WTC11 (cell line): ENCODE measurements around the gene NKG7. TPM values are rescaled to one million over a fixed set of nuclear protein-coding genes. Genes with fewer than 3 reads are reported as not detected.

Experiments
- ATAC-seq: fragments of 200-7000 bp; cut with Tn5 transposase; 2 replicates; pipeline ENCODE4 v1.10.0; 2021; ENCODE audit warnings: mild to moderate bottlenecking, moderate library complexity
- CTCF ChIA-PET: fragments of 300-600 bp; sonication (Branson Sonifier 250); formaldehyde crosslinking; loops from one replicate; lab custom pipeline; 2021; ENCODE audit warnings: antibody characterized with exemption; lab: Charles Lee
- POLR2A ChIA-PET: fragments of 350-600 bp; sonication (Branson Sonifier 250); formaldehyde crosslinking; loops from one replicate; lab custom pipeline; 2021; ENCODE audit warnings: antibody characterized with exemption; lab: Charles Lee
- DNase-seq: peaks from one replicate; pipeline ENCODE4 v3.0.0; 2021; ENCODE audit warnings: low spot score
- H3K27ac Mint-ChIP-seq: 2 replicates; pipeline ENCODE4 v1.8.0; 2021; ENCODE audit warnings: mixed read lengths
- H3K27me3 Mint-ChIP-seq: 2 replicates; pipeline ENCODE4 v1.8.0; 2021; ENCODE audit warnings: low read depth, mild to moderate bottlenecking, moderate library complexity, mixed read lengths
- H3K36me3 Mint-ChIP-seq: 2 replicates; pipeline ENCODE4 v1.8.0; 2021; ENCODE audit warnings: mixed read lengths
- H3K4me1 Mint-ChIP-seq: 2 replicates; pipeline ENCODE4 v1.8.0; 2022; ENCODE audit warnings: mixed read lengths
- H3K4me3 Mint-ChIP-seq: 2 replicates; pipeline ENCODE4 v1.8.0; 2021; ENCODE audit warnings: mild to moderate bottlenecking, moderate library complexity, mixed read lengths
- H3K9me3 Mint-ChIP-seq: 2 replicates; pipeline ENCODE4 v1.8.0; 2021; ENCODE audit warnings: mixed read lengths
- ARID4B ChIP-seq: sonication (generic); formaldehyde crosslinking; IDR thresholded peaks from 2 replicates; pipeline ENCODE4 v1.8.0; 2023; ENCODE audit warnings: missing genetic modification reagents, mild to moderate bottlenecking, borderline replicate concordance
- ATF6 ChIP-seq: sonication (generic); formaldehyde crosslinking; IDR thresholded peaks from 2 replicates; pipeline ENCODE4 v1.8.1; 2023; ENCODE audit warnings: mild to moderate bottlenecking, missing genetic modification reagents
- CREM ChIP-seq: sonication (generic); formaldehyde crosslinking; IDR thresholded peaks from 2 replicates; pipeline ENCODE4 v1.8.1; 2022; ENCODE audit warnings: mild to moderate bottlenecking, missing genetic modification reagents, moderate library complexity
- E2F1 ChIP-seq: sonication (generic); formaldehyde crosslinking; IDR thresholded peaks from 2 replicates; pipeline ENCODE4 v1.8.0; 2022; ENCODE audit warnings: mild to moderate bottlenecking, missing genetic modification reagents
- E2F5 ChIP-seq: sonication (generic); formaldehyde crosslinking; IDR thresholded peaks from 2 replicates; pipeline ENCODE4 v1.8.1; 2022; ENCODE audit warnings: mild to moderate bottlenecking, moderate library complexity, missing genetic modification reagents
- FOXP1 ChIP-seq: sonication (generic); formaldehyde crosslinking; IDR thresholded peaks from 2 replicates; pipeline ENCODE4 v1.8.0; 2022; ENCODE audit warnings: missing genetic modification reagents, mild to moderate bottlenecking, moderate library complexity, borderline replicate concordance
- HMGA2 ChIP-seq: fragments of 250-450 bp; sonication (Bioruptor Pico); IDR thresholded peaks from 2 replicates; pipeline ENCODE4 v1.4.0; 2021; ENCODE audit warnings: mild to moderate bottlenecking, moderate library complexity
- IRF2 ChIP-seq: sonication (generic); formaldehyde crosslinking; IDR thresholded peaks from 2 replicates; pipeline ENCODE4 v1.8.0; 2022; ENCODE audit warnings: low read depth, missing genetic modification reagents, borderline replicate concordance
- JAZF1 ChIP-seq: fragments of 250-450 bp; sonication (Bioruptor Pico); IDR thresholded peaks from 2 replicates; pipeline ENCODE4 v1.9.0; 2021; ENCODE audit warnings: moderate library complexity, mild to moderate bottlenecking, inconsistent platforms
- MAX ChIP-seq: sonication (generic); formaldehyde crosslinking; IDR thresholded peaks from 2 replicates; pipeline ENCODE4 v1.8.0; 2022; ENCODE audit warnings: mild to moderate bottlenecking, missing genetic modification reagents
- MLX ChIP-seq: sonication (generic); formaldehyde crosslinking; IDR thresholded peaks from 2 replicates; pipeline ENCODE4 v1.8.1; 2023; ENCODE audit warnings: mild to moderate bottlenecking, missing genetic modification reagents, moderate library complexity
- MXD4 ChIP-seq: fragments of 250-450 bp; sonication (Bioruptor Pico); IDR thresholded peaks from 2 replicates; pipeline ENCODE4 v1.8.0; 2021; ENCODE audit warnings: mild to moderate bottlenecking, moderate library complexity, borderline replicate concordance
- NFYB ChIP-seq: sonication (generic); formaldehyde crosslinking; conservative IDR thresholded peaks from 2 replicates; pipeline ENCODE4 v1.8.0; 2022; ENCODE audit warnings: low read depth, missing genetic modification reagents
- NR2C2 ChIP-seq: sonication (generic); formaldehyde crosslinking; IDR thresholded peaks from 2 replicates; pipeline ENCODE4 v1.8.0; 2022; ENCODE audit warnings: mild to moderate bottlenecking, missing genetic modification reagents
- NR3C1 ChIP-seq: sonication (generic); formaldehyde crosslinking; conservative IDR thresholded peaks from 2 replicates; pipeline ENCODE4 v1.8.1; 2023; ENCODE audit warnings: low read depth, mild to moderate bottlenecking, missing genetic modification reagents
- PREB ChIP-seq: sonication (generic); formaldehyde crosslinking; IDR thresholded peaks from 2 replicates; pipeline ENCODE4 v1.8.1; 2022; ENCODE audit warnings: mild to moderate bottlenecking, missing genetic modification reagents, moderate library complexity, borderline replicate concordance
- RELA ChIP-seq: sonication (generic); formaldehyde crosslinking; IDR thresholded peaks from 2 replicates; pipeline ENCODE4 v1.8.1; 2022; ENCODE audit warnings: missing genetic modification reagents, mild to moderate bottlenecking, borderline replicate concordance
- TCF7 ChIP-seq: sonication (generic); formaldehyde crosslinking; IDR thresholded peaks from 2 replicates; pipeline ENCODE4 v1.8.0; 2022; ENCODE audit warnings: mild to moderate bottlenecking, low read depth, missing genetic modification reagents, moderate library complexity
- TP53 ChIP-seq: sonication (generic); formaldehyde crosslinking; IDR thresholded peaks from 2 replicates; pipeline ENCODE4 v1.8.1; 2023; ENCODE audit warnings: mild to moderate bottlenecking, missing genetic modification reagents
- USF1 ChIP-seq: sonication (generic); formaldehyde crosslinking; IDR thresholded peaks from 2 replicates; pipeline ENCODE4 v1.8.0; 2022; ENCODE audit warnings: mild to moderate bottlenecking, missing genetic modification reagents
- ZNF263 ChIP-seq: sonication (generic); formaldehyde crosslinking; IDR thresholded peaks from 2 replicates; pipeline ENCODE4 v1.8.1; 2022; ENCODE audit warnings: low read depth, mild to moderate bottlenecking, moderate library complexity, missing genetic modification reagents
- ZNF317 ChIP-seq: sonication (generic); formaldehyde crosslinking; IDR thresholded peaks from 2 replicates; pipeline ENCODE4 v1.8.1; 2023; ENCODE audit warnings: low read depth, mild to moderate bottlenecking, moderate library complexity, missing genetic modification reagents, borderline replicate concordance
- total RNA-seq: library from RNA; stranded (reverse); gene quantifications from 3 replicates; pipeline ENCODE4 v1.2.3, GENCODE V29; 2021

Gene NKG7
- total RNA-seq, 1 experiment from 2014 or later = 0.63 TPM

GRCh38 chr19:51325161-51325976 is 47.1 kb downstream of the NKG7 start:
- POLR2A ChIA-PET = no interaction called here
- H3K9me3 Mint-ChIP-seq = peaks cover 1% of the 10 kb centered on the region; the same call in 1 of the 2 replicates
- peaks cover 24% of the 10 kb centered on the region for H3K27me3 Mint-ChIP-seq
- TF ChIP-seq ZNF263 (CRISPR knock-in tag) = no peak
- TF ChIP-seq PREB = no peak
- TF ChIP-seq ATF6 (CRISPR knock-in tag) = no peak
- TF ChIP-seq ZNF317 (CRISPR knock-in tag) = no peak
- TF ChIP-seq FOXP1 = no peak
- TF ChIP-seq RELA (CRISPR knock-in tag) = no peak
- no peak for TF ChIP-seq E2F5 (CRISPR knock-in tag)
- no peak for TF ChIP-seq TCF7 (CRISPR knock-in tag)
- no peak for TF ChIP-seq HMGA2 (CRISPR knock-in tag)
- no peak for TF ChIP-seq E2F1 (CRISPR knock-in tag)
- TF ChIP-seq, all 79 proteins: peak for 0
- H3K4me1 Mint-ChIP-seq = peaks cover 14% of the 10 kb centered on the region
- no peak overlapping the region for H3K27ac Mint-ChIP-seq
- no peak for ATAC-seq
- CTCF ChIA-PET = interaction anchor here (0.6 to 1.7 kb wide), 3 partner anchors 29 to 91 kb away, joined by 3 to 4 read pairs (median 3); no protein-coding TSS in a partner anchor
- DNase-seq = no peak
- no peak overlapping the region for H3K4me3 Mint-ChIP-seq
- H3K36me3 Mint-ChIP-seq = peaks cover 15% of the 10 kb centered on the region

GRCh38 chr19:51324167-51324481 is 48.3 kb downstream of the NKG7 start:
- DNase-seq (no peak), ATAC-seq (no peak)
- peaks cover 24% of the 10 kb centered on the region for H3K27me3 Mint-ChIP-seq
- no peaks in the 10 kb centered on the region for H3K9me3 Mint-ChIP-seq
- H3K27ac Mint-ChIP-seq = no peak overlapping the region
- ChIA-PET POLR2A (interaction anchor here (0.5 kb wide), 1 partner anchor 106 kb away, joined by 7 read pairs; no protein-coding TSS in a partner anchor), CTCF (interaction anchor here (1.7 to 2.0 kb wide), 2 partner anchors 65 to 97 kb away, joined by 4 to 5 read pairs; no protein-coding TSS in a partner anchor)
- H3K36me3 Mint-ChIP-seq = peaks cover 10% of the 10 kb centered on the region; the same call in 1 of the 2 replicates
- H3K4me3 Mint-ChIP-seq = no peak overlapping the region
- H3K4me1 Mint-ChIP-seq = peaks cover 20% of the 10 kb centered on the region
- TF ChIP-seq TP53 (CRISPR knock-in tag) (no peak), JAZF1 (CRISPR knock-in tag) (no peak), MXD4 (CRISPR knock-in tag) (no peak), NR2C2 (CRISPR knock-in tag) (no peak), NFYB (CRISPR knock-in tag) (no peak), USF1 (CRISPR knock-in tag) (no peak), NR3C1 (CRISPR knock-in tag) (no peak), CREM (CRISPR knock-in tag) (no peak), MLX (CRISPR knock-in tag) (no peak), MAX (CRISPR knock-in tag) (no peak), IRF2 (CRISPR knock-in tag) (no peak), ARID4B (CRISPR knock-in tag) (no peak)
